Measurements from ENCODE around the gene USP25. TPM values are rescaled to one million over a fixed set of nuclear protein-coding genes. Genes with fewer than 3 reads are reported as not detected.

Gene USP25
- total RNA-seq = 10 to 100 TPM; 70.4 to 73.4 TPM

DNA sequence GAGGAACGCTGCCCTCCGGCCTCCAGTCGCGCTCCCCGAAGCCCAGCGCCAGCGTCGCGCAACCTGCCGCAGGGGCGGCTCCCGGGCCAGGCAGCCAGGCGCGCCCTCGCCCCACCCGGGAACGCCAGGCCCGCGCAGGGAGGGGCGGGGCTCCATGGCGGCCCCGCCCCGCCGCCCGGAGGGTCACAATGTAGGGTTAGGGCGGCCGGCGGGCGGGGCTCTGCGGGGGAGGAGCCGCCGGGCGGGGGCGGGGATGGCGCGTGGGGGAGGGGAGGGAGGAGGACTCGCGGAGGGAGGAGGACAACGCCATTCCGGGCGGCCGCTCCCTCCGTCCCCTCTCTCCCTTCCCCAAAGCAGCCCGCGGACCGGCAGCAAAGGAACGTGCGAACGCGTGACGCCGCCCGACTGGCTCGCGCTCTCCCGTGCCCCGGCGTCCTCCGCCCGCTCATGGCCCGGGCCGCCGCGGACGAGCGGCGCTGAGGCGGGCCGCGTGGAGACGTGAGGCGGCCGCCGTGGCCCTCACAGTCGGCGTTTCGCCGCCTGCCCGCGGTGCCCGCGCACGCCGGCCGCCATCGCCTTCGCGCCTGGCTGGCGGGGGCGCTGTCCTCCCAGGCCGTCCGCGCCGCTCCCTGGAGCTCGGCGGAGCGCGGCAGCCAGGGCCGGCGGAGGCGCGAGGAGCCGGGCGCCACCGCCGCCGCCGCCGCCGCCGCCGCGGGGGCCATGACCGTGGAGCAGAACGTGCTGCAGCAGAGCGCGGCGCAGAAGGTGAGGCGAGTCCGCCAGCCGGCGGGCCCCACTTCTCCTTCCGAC is at the start of gene USP25:
TSS of gene USP25 (plus strand) at position 309 of the 810 bp plus-strand sequence. CDS start at position 721, 412 bp downstream.
- ATAC-seq (ENCODE audit: low read depth) = peak; percentile 79
- Mint-ChIP-seq H3K36me3 (peaks cover 3% of the 10 kb centered on the region), H3K4me3 (peak within 1 kb of the TSS; percentile 92), H3K9me3 (no peaks in the 10 kb centered on the region), H3K4me1 (peaks cover 19% of the 10 kb centered on the region), H3K27ac (peak within 1 kb of the TSS; percentile 94), H3K27me3 (peaks cover 13% of the 10 kb centered on the region)
- peak; percentile 88 for DNase-seq
- POLR2A ChIA-PET = interaction anchor here (0.6 to 1.5 kb wide), 4 partner anchors 13 to 664 kb away, joined by 3 to 8 read pairs (median 3); partner anchors contain the start of gene NRIP1

- peak; percentile 85 for ATAC-seq (ENCODE audit: low read depth)
- Mint-ChIP-seq H3K9me3 (peaks cover 1% of the 10 kb centered on the region), H3K4me3 (peak overlapping the region; percentile 33), H3K27ac (peak overlapping the region; percentile 10), H3K27me3 (no peaks in the 10 kb centered on the region), H3K36me3 (no peaks in the 10 kb centered on the region), H3K4me1 (peaks cover 6% of the 10 kb centered on the region)
- DNase-seq = no peak
- POLR2A ChIA-PET = interaction anchor here (0.5 to 1.0 kb wide), 2 partner anchors 47 to 76 kb away, joined by 3 read pairs; no protein-coding TSS in a partner anchor
Measured at GRCh38 chr21:15682186-15682895, 47.4 kb upstream of the USP25 start.

- POLR2A ChIA-PET = no interaction called here
- Mint-ChIP-seq H3K4me1 (peaks cover 6% of the 10 kb centered on the region), H3K9me3 (peaks cover 1% of the 10 kb centered on the region), H3K36me3 (no peaks in the 10 kb centered on the region), H3K4me3 (no peak overlapping the region), H3K27ac (no peak overlapping the region), H3K27me3 (no peaks in the 10 kb centered on the region)
- DNase-seq (no peak), ATAC-seq (ENCODE audit: low read depth) (no peak)
Measured at GRCh38 chr21:15682977-15683376, 46.8 kb upstream of the USP25 start.

- no peak for DNase-seq
- H3K27me3 Mint-ChIP-seq = peaks cover 4% of the 10 kb centered on the region
- no peaks in the 10 kb centered on the region for H3K36me3 Mint-ChIP-seq
- peaks cover 4% of the 10 kb centered on the region for H3K9me3 Mint-ChIP-seq
- ATAC-seq (ENCODE audit: low read depth) = no peak
- peaks cover 6% of the 10 kb centered on the region for H3K4me1 Mint-ChIP-seq
- POLR2A ChIA-PET = no interaction called here
- no peak overlapping the region for H3K4me3 Mint-ChIP-seq
- no peak overlapping the region for H3K27ac Mint-ChIP-seq
Measured at GRCh38 chr21:15686506-15686905, 43.3 kb upstream of the USP25 start.

DNA sequence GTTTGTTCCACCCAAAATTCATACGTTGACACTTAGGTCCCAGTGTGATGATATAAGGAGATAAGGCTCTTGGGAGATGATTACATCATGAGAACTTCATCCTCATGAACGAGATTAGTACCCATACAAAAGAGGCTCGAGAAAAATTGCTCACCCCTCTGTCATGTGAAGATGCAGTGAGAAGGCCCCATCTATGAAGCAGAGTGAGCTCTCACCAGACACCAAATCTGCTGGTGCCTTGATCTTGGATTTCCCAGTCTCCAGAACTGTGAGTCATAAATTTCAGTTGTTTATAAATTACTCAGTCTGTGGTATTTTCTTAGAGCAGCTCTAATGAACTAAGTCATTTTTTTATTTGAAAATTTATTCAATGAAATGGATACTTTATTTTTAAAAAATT is 42.6 kb upstream of the USP25 start:
- H3K9me3 Mint-ChIP-seq = peaks cover 5% of the 10 kb centered on the region
- H3K4me1 Mint-ChIP-seq = peaks cover 5% of the 10 kb centered on the region
- H3K27me3 Mint-ChIP-seq = peaks cover 6% of the 10 kb centered on the region
- H3K27ac Mint-ChIP-seq = no peak overlapping the region
- H3K36me3 Mint-ChIP-seq = no peaks in the 10 kb centered on the region
- POLR2A ChIA-PET = no interaction called here
- ATAC-seq (ENCODE audit: low read depth) (no peak), DNase-seq (no peak)
- H3K4me3 Mint-ChIP-seq = no peak overlapping the region

- peaks cover 5% of the 10 kb centered on the region for H3K9me3 Mint-ChIP-seq
- no peak overlapping the region for H3K4me3 Mint-ChIP-seq
- no peaks in the 10 kb centered on the region for H3K36me3 Mint-ChIP-seq
- H3K27me3 Mint-ChIP-seq = peaks cover 6% of the 10 kb centered on the region
- DNase-seq = no peak
- POLR2A ChIA-PET = no interaction called here
- ATAC-seq (ENCODE audit: low read depth) = no peak
- no peaks in the 10 kb centered on the region for H3K4me1 Mint-ChIP-seq
- no peak overlapping the region for H3K27ac Mint-ChIP-seq
Measured at GRCh38 chr21:15688016-15688415, 41.8 kb upstream of the USP25 start.

- H3K4me3 Mint-ChIP-seq = peak overlapping the region; percentile 13
- POLR2A ChIA-PET = no interaction called here
- peaks cover 5% of the 10 kb centered on the region for H3K9me3 Mint-ChIP-seq
- peaks cover 6% of the 10 kb centered on the region for H3K27me3 Mint-ChIP-seq
- H3K27ac Mint-ChIP-seq = no peak overlapping the region
- no peaks in the 10 kb centered on the region for H3K4me1 Mint-ChIP-seq
- DNase-seq (no peak), ATAC-seq (ENCODE audit: low read depth) (no peak)
- H3K36me3 Mint-ChIP-seq = no peaks in the 10 kb centered on the region
Measured at GRCh38 chr21:15688809-15689208, 41.0 kb upstream of the USP25 start.

DNA sequence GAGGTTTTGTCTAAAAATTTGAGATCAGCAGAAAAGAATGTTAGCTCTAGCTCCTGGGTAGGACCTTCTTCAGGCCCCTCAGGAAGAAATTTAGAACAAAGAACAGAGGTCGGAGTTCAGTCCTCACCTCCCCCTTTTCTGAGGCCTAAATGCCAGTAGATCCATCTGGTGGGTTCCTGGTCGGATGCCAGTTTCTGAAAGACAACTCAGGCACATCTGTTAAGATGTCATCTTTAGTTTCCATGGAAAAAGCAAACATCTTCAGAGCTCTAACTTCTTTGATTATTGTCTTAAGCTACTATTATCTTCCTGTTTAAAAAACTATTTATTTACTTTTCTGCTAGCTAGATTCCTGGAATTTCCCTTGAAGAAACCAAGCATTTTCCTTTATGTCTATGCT is 37.1 kb upstream of the USP25 start:
- POLR2A ChIA-PET = no interaction called here
- peaks cover 6% of the 10 kb centered on the region for H3K9me3 Mint-ChIP-seq
- ATAC-seq (ENCODE audit: low read depth) (no peak), DNase-seq (no peak)
- peaks cover 6% of the 10 kb centered on the region for H3K27me3 Mint-ChIP-seq
- H3K4me1 Mint-ChIP-seq = no peaks in the 10 kb centered on the region
- H3K27ac Mint-ChIP-seq = no peak overlapping the region
- no peak overlapping the region for H3K4me3 Mint-ChIP-seq
- no peaks in the 10 kb centered on the region for H3K36me3 Mint-ChIP-seq

DNA sequence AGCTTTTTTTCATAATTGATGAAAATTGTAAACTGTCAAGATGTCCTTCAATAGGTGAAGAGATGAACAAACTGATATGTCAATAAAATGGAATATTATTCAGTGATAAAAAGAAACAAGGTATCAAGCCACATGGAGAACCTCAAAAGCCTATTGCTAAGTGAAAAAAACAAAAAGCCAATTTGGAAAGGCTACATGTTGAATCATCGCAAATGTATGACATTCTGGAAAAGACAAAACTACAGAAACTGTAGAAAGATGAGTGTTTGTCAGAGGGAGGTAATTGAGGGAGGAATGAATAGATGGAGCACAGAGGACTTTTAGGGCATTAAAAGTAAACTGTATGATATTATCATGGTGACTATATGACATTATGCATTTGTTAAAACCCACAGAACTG is 34.5 kb upstream of the USP25 start:
- POLR2A ChIA-PET = no interaction called here
- peaks cover 6% of the 10 kb centered on the region for H3K27me3 Mint-ChIP-seq
- no peaks in the 10 kb centered on the region for H3K4me1 Mint-ChIP-seq

DNA sequence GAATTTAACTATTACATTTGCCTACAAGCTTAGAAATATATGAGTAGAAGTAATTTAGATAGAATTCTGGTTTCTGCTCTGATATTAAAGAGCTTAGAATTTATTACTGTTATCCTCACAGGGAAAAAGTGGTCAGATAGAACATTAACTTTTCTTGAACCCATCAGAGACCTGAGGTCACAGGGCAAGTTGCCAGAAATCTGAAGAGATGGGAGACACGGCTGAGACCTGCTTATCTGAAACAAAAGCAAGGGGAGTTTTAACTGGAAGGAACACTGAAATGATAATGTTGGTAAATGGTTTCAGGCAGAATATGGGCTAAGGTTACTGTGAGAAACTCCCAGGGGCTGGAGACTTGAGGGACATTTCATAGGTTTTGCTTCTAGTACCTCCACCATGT is 28.0 kb upstream of the USP25 start:
- H3K4me1 Mint-ChIP-seq = no peaks in the 10 kb centered on the region
- ATAC-seq (ENCODE audit: low read depth) = no peak
- DNase-seq = no peak
- H3K9me3 Mint-ChIP-seq = peaks cover 2% of the 10 kb centered on the region
- no peak overlapping the region for H3K4me3 Mint-ChIP-seq
- no peaks in the 10 kb centered on the region for H3K27me3 Mint-ChIP-seq
- no peak overlapping the region for H3K27ac Mint-ChIP-seq
- no peaks in the 10 kb centered on the region for H3K36me3 Mint-ChIP-seq
- POLR2A ChIA-PET = no interaction called here

More for the DNA sequence above, 34.5 kb upstream of the USP25 start:
- no peak overlapping the region for H3K27ac Mint-ChIP-seq
- H3K4me3 Mint-ChIP-seq = no peak overlapping the region
- no peak for ATAC-seq (ENCODE audit: low read depth)
- DNase-seq = no peak
- H3K36me3 Mint-ChIP-seq = no peaks in the 10 kb centered on the region
- H3K9me3 Mint-ChIP-seq = peaks cover 4% of the 10 kb centered on the region

DNA sequence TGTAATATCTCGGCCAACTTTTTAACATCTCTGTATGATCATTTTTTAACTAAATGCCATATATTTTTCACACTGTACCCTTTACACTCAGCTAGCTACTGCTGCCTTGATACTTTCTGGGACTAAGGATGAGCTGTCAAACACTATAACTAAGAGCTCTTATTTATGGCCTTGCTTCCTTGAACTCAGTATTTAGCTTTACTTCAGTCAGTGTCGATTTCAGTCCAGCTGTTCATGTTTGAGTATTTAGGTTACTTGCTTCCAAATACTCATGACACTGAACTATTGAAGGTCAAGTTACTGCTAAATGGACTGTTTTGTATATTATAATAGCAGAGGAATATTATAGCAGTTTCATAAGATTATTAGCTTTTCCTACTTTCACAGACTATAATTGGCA is 25.9 kb upstream of the USP25 start:
- Mint-ChIP-seq H3K4me1 (no peaks in the 10 kb centered on the region), H3K27ac (no peak overlapping the region), H3K36me3 (no peaks in the 10 kb centered on the region), H3K27me3 (no peaks in the 10 kb centered on the region), H3K9me3 (no peaks in the 10 kb centered on the region), H3K4me3 (no peak overlapping the region)
- POLR2A ChIA-PET = no interaction called here
- DNase-seq (no peak), ATAC-seq (ENCODE audit: low read depth) (no peak)

- no peak for ATAC-seq (ENCODE audit: low read depth)
- Mint-ChIP-seq H3K9me3 (no peaks in the 10 kb centered on the region), H3K36me3 (no peaks in the 10 kb centered on the region), H3K4me3 (no peak overlapping the region), H3K4me1 (no peaks in the 10 kb centered on the region), H3K27me3 (peaks cover 2% of the 10 kb centered on the region), H3K27ac (no peak overlapping the region)
- no peak for DNase-seq
- POLR2A ChIA-PET = no interaction called here
Measured at GRCh38 chr21:15706696-15707095, 23.1 kb upstream of the USP25 start.

GRCh38 chr21:15713412-15713811 is 16.4 kb upstream of the USP25 start:
- DNase-seq (no peak), ATAC-seq (ENCODE audit: low read depth) (no peak)
- Mint-ChIP-seq H3K4me3 (no peak overlapping the region), H3K27me3 (peaks cover 4% of the 10 kb centered on the region), H3K9me3 (no peaks in the 10 kb centered on the region), H3K4me1 (no peaks in the 10 kb centered on the region), H3K36me3 (no peaks in the 10 kb centered on the region), H3K27ac (no peak overlapping the region)
- POLR2A ChIA-PET = no interaction called here

DNA sequence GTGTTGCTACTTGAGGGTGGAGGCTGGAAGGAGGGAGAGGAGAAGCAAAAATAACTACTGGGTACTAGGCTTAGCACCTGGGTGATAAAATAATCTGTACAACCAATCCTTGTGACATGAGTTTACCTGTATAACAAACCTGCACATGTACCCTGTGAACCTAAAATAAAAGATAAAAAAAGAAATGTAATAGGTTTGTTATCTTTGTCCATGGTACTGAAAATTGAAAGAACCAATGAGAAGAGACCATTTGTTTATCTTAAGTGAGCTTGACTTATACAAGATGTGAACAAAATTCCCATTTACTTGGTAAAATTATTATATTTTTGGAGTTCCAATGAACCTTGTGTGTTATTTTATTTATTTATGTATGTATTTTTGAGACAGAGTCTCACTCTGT is 11.1 kb upstream of the USP25 start:
- no peak overlapping the region for H3K27ac Mint-ChIP-seq
- peaks cover 2% of the 10 kb centered on the region for H3K9me3 Mint-ChIP-seq
- DNase-seq (no peak), ATAC-seq (ENCODE audit: low read depth) (no peak)
- H3K36me3 Mint-ChIP-seq = no peaks in the 10 kb centered on the region
- peaks cover 2% of the 10 kb centered on the region for H3K27me3 Mint-ChIP-seq
- POLR2A ChIA-PET = no interaction called here
- no peak overlapping the region for H3K4me3 Mint-ChIP-seq
- no peaks in the 10 kb centered on the region for H3K4me1 Mint-ChIP-seq
